Sigmoid colon (tissue), 4 donors: ENCODE data around the gene PLXNA3.

Source experiments
- EP300 ChIP-seq, 4 donors: sonication (generic); formaldehyde crosslinking; IDR thresholded peaks; one replicate each; pipeline ENCODE4 v1.6.1; 2017; ENCODE audit warnings: antibody characterized with exemption in 4 of 4
- POLR2A ChIP-seq, 2 donors: fragments of 450-650 bp; IDR thresholded peaks; one replicate each; pipeline ENCODE4 v1.6.1; 2016; ENCODE audit warnings: antibody characterized with exemption in 2 of 2, mild to moderate bottlenecking in 2 of 2, moderate library complexity in 2 of 2
- POLR2AphosphoS5 ChIP-seq, 4 donors: sonication (generic); formaldehyde crosslinking; IDR thresholded peaks; one replicate each; pipeline ENCODE4 v1.6.1; 2017; ENCODE audit warnings: antibody characterized with exemption in 4 of 4
- TF ChIP-seq, protein P1 (sequence below), 4 experiments: fragments of 450-650 bp in 3 of 4; fragments of 200-600 bp in 1 of 4; IDR thresholded peaks; one replicate each; pipeline ENCODE4 v1.5.1; 2016 to 2019; ENCODE audit warnings: antibody characterized with exemption in 4 of 4, mild to moderate bottlenecking in 3 of 4, moderate library complexity in 2 of 4

DNA sequence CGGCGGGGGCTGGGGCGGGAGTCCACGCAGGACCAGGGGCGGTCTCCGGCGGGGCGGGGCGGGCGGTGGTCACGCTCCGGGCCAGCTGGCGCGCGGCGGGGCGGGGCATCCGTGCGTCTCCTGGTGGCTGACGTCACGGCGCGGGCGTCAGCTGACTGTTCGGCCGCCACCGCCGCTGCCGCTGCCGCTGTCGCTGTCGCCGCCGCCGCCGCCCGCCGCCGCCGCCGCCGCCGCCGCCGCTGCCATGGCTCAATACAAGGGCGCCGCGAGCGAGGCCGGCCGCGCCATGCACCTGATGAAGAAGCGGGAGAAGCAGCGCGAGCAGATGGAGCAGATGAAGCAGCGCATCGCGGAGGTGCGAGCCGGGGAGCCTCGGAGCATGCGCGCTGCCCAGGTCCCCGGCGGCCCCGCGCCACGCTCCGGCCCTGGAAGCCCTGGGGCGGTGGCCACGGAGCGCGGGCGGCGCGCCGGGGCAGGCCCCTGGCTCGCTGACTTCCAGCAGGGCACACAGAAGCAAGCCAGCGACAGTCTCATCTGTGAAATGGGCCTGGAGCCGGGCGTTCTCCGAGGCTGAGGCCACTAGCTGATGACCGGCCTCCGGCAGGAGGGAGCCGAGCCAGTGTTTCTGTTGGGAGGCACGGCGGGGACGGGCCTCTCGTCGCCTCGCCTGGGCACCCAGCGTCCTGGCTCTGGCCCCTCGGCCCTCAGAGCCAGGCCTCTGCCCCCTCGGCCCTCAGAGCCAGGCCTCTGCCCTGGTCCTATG lies 13.9 kb upstream of the PLXNA3 start, which contains the start of gene FAM50A:
- TF ChIP-seq EP300 (IDR thresholded peaks at IDR 0.05) (no peak), POLR2A (IDR thresholded peaks at IDR 0.05) (no peak), POLR2AphosphoS5 (IDR thresholded peaks at IDR 0.05) (peak in 3 of 4 donors; percentile 24 to 39 (median 32))
- TF ChIP-seq, protein P1, sequence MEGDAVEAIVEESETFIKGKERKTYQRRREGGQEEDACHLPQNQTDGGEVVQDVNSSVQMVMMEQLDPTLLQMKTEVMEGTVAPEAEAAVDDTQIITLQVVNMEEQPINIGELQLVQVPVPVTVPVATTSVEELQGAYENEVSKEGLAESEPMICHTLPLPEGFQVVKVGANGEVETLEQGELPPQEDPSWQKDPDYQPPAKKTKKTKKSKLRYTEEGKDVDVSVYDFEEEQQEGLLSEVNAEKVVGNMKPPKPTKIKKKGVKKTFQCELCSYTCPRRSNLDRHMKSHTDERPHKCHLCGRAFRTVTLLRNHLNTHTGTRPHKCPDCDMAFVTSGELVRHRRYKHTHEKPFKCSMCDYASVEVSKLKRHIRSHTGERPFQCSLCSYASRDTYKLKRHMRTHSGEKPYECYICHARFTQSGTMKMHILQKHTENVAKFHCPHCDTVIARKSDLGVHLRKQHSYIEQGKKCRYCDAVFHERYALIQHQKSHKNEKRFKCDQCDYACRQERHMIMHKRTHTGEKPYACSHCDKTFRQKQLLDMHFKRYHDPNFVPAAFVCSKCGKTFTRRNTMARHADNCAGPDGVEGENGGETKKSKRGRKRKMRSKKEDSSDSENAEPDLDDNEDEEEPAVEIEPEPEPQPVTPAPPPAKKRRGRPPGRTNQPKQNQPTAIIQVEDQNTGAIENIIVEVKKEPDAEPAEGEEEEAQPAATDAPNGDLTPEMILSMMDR (IDR thresholded peaks at IDR 0.05), result no peak
